D721Med (cell line): ENCODE measurements around the gene MNAT1.

Experiments used
- DNase-seq: peaks from one replicate; pipeline ENCODE4 v3.0.0; 2011; ENCODE audit warnings: low spot score; ENCODE audit not compliant: insufficient read length
- FAIRE-seq: peaks from 2 replicates; lab custom pipeline; 2011; peaks lifted over from hg19 to GRCh38; lab: Jason Lieb, UNC
- CTCF ChIP-seq: IDR thresholded peaks from 2 replicates; pipeline ENCODE4 v1.5.1; 2012; ENCODE audit warnings: mild to moderate bottlenecking, control low read depth; ENCODE audit not compliant: insufficient read depth; ENCODE audit errors: missing control alignments

Gene MNAT1

GRCh38 chr14:61003571-61003970 lies 269.0 kb downstream of the MNAT1 start:
- no peak for TF ChIP-seq CTCF
- FAIRE-seq (no peak), DNase-seq (no peak)

- TF ChIP-seq CTCF, result no peak
- no peak for DNase-seq
- no peak for FAIRE-seq
These were observed 285.0 kb downstream of the MNAT1 start for GRCh38 chr14:61019537-61019936.
